ENCODE data around the gene FBXL15.

DNA sequence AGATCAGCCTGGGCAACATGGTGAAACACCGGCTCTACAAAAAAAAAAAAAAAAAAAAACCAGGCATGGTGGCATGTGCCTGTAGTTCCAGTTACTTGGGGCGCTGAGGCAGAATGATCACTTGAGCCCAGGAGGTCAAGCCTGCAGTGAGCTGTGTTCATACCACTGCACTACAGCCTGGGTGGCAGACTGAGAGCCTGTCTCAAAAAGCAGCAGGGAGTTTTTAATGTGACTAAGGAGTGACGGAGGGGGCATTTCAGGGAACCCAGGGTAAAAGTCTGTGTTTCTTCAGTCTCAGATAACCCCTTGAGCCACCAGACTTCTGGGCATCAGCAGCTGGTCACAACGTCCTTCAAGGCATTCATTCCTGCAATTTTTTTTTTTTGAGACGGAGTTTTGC lies 32.9 kb downstream of the FBXL15 start:
- TF ChIP-seq EZH2 (IDR thresholded peaks at IDR 0.05; ENCODE audit: insufficient read depth, low read length), result no peak
- no peak for TF ChIP-seq CTCF (IDR thresholded peaks at IDR 0.05; ENCODE audit: insufficient read depth, low read depth, low read length)
